ENCODE data around the gene ZNF407.

The ZNF407 gene

GRCh38 chr18:75060185-75060584, 462.5 kb downstream of the ZNF407 start:
- TF ChIP-seq CSRNP3 (CRISPR knock-in tag; IDR thresholded peaks at IDR 0.05) (no peak), OSR1 (CRISPR knock-in tag; IDR thresholded peaks at IDR 0.05) (no peak), TOX (CRISPR knock-in tag; IDR thresholded peaks at IDR 0.05; ENCODE audit: borderline replicate concordance) (no peak), CSDC2 (CRISPR knock-in tag; IDR thresholded peaks at IDR 0.05) (no peak), ARNTL (CRISPR knock-in tag; IDR thresholded peaks at IDR 0.05; ENCODE audit: borderline replicate concordance, low read depth) (no peak), SNAI2 (CRISPR knock-in tag; IDR thresholded peaks at IDR 0.05) (no peak), PATZ1 (CRISPR knock-in tag; IDR thresholded peaks at IDR 0.05; ENCODE audit: borderline replicate concordance) (no peak), GLIS3 (CRISPR knock-in tag; IDR thresholded peaks at IDR 0.05) (no peak), POU6F1 (CRISPR knock-in tag; IDR thresholded peaks at IDR 0.05; ENCODE audit: borderline replicate concordance, low read depth) (no peak), ZNF565 (CRISPR knock-in tag; conservative IDR thresholded peaks at IDR 0.05; ENCODE audit: low read depth) (no peak), ZNF70 (CRISPR knock-in tag; IDR thresholded peaks at IDR 0.05) (no peak), ESRRG (CRISPR knock-in tag; IDR thresholded peaks at IDR 0.05) (no peak), PPARA (CRISPR knock-in tag; IDR thresholded peaks at IDR 0.05; ENCODE audit: borderline replicate concordance) (no peak)

GRCh38 chr18:75062297-75062886, 464.7 kb downstream of the ZNF407 start:
- no peak for ATAC-seq
- TF ChIP-seq ESRRG (CRISPR knock-in tag; IDR thresholded peaks at IDR 0.05) (no peak), CSDC2 (CRISPR knock-in tag; IDR thresholded peaks at IDR 0.05) (no peak), SNAI2 (CRISPR knock-in tag; IDR thresholded peaks at IDR 0.05) (no peak), OSR1 (CRISPR knock-in tag; IDR thresholded peaks at IDR 0.05) (no peak), RARB (CRISPR knock-in tag; IDR thresholded peaks at IDR 0.05) (no peak), BACH2 (CRISPR knock-in tag; IDR thresholded peaks at IDR 0.05; ENCODE audit: borderline replicate concordance) (no peak), CREB5 (CRISPR knock-in tag; IDR thresholded peaks at IDR 0.05; ENCODE audit: low read depth) (no peak), CSRNP3 (CRISPR knock-in tag; IDR thresholded peaks at IDR 0.05) (no peak), GLIS3 (CRISPR knock-in tag; IDR thresholded peaks at IDR 0.05) (no peak), PATZ1 (CRISPR knock-in tag; IDR thresholded peaks at IDR 0.05; ENCODE audit: borderline replicate concordance) (no peak), POU6F1 (CRISPR knock-in tag; IDR thresholded peaks at IDR 0.05; ENCODE audit: borderline replicate concordance, low read depth) (no peak), TOX (CRISPR knock-in tag; IDR thresholded peaks at IDR 0.05; ENCODE audit: borderline replicate concordance) (no peak), ZNF70 (CRISPR knock-in tag; IDR thresholded peaks at IDR 0.05) (no peak), PPARA (CRISPR knock-in tag; IDR thresholded peaks at IDR 0.05; ENCODE audit: borderline replicate concordance) (no peak), ZNF8 (CRISPR knock-in tag; IDR thresholded peaks at IDR 0.05) (no peak), ZFP30 (CRISPR knock-in tag; IDR thresholded peaks at IDR 0.05) (no peak), ZFP3 (CRISPR knock-in tag; IDR thresholded peaks at IDR 0.05) (no peak), ZNF565 (CRISPR knock-in tag; conservative IDR thresholded peaks at IDR 0.05; ENCODE audit: low read depth) (no peak), TSHZ2 (CRISPR knock-in tag; IDR thresholded peaks at IDR 0.05) (no peak), ZC3H10 (CRISPR knock-in tag; IDR thresholded peaks at IDR 0.05) (no peak)

More at GRCh38 chr18:75060185-75060584, 462.5 kb downstream of the ZNF407 start:
- no peak for ATAC-seq
